Stimulated activated CD4-positive, alpha-beta T cell treated with anti-CD3 and anti-CD28 coated beads, Interleukin-1b, Interleukin-23, amount 100 ng/mL, for 48 hours (primary cell): ENCODE results near the gene NDUFV2.
A peak's percentile ranks its signal among the peaks of the same experiment; 100 is the strongest.
"Not testable (repeated sequence)": the region's sequence is repeated elsewhere in the genome, so short reads cannot be mapped to it uniquely, and the experiment has no call there.

Experiments used
- DNase-seq: peaks from one replicate; pipeline ENCODE4 v3.0.0-alpha.2; 2020

The NDUFV2 gene

GRCh38 chr18:9102508-9103375, at the start of gene NDUFV2:
TSS of gene NDUFV2 (plus strand) at chr18:9102699. CDS start at chr18:9102744, 45 bp downstream.
- DNase-seq: peak; percentile 98

GRCh38 chr18:9053814-9054213, 48.7 kb upstream of the NDUFV2 start:
- DNase-seq: no peak

GRCh38 chr18:9055185-9055584, 47.3 kb upstream of the NDUFV2 start:
- DNase-seq: no peak

GRCh38 chr18:9055626-9056025, 46.9 kb upstream of the NDUFV2 start:
- DNase-seq: no peak

- no peak for DNase-seq
These were observed 44.9 kb upstream of the NDUFV2 start for GRCh38 chr18:9057646-9058045.

GRCh38 chr18:9058406-9058805, 44.1 kb upstream of the NDUFV2 start:
- no peak for DNase-seq

GRCh38 chr18:9062418-9062751, 40.1 kb upstream of the NDUFV2 start:
- DNase-seq: no peak

- DNase-seq: no peak
These were observed 36.6 kb upstream of the NDUFV2 start for GRCh38 chr18:9065864-9066263.

- DNase-seq: no peak
These were observed 36.1 kb upstream of the NDUFV2 start for GRCh38 chr18:9066358-9066757.

- DNase-seq: no peak
These were observed 35.6 kb upstream of the NDUFV2 start for GRCh38 chr18:9066817-9067306.

- no peak for DNase-seq
These were observed 34.7 kb upstream of the NDUFV2 start for GRCh38 chr18:9067823-9068222.

GRCh38 chr18:9068346-9068745, 34.2 kb upstream of the NDUFV2 start:
- DNase-seq: no peak

GRCh38 chr18:9069601-9070000, 32.9 kb upstream of the NDUFV2 start:
- DNase-seq: no peak

GRCh38 chr18:9070212-9070611, 32.3 kb upstream of the NDUFV2 start:
- no peak for DNase-seq

GRCh38 chr18:9079818-9080528, 22.5 kb upstream of the NDUFV2 start:
- no peak for DNase-seq

- peak; percentile 78 for DNase-seq
These were observed 20.6 kb upstream of the NDUFV2 start for GRCh38 chr18:9081940-9082339.

GRCh38 chr18:9082711-9083510, 19.6 kb upstream of the NDUFV2 start:
- DNase-seq: peak; percentile 73

- no peak for DNase-seq
These were observed 16.5 kb upstream of the NDUFV2 start for GRCh38 chr18:9086015-9086414.

- DNase-seq: no peak
These were observed 15.9 kb upstream of the NDUFV2 start for GRCh38 chr18:9086624-9087023.

GRCh38 chr18:9087144-9087543, 15.4 kb upstream of the NDUFV2 start:
- no peak for DNase-seq

GRCh38 chr18:9088252-9088651, 14.2 kb upstream of the NDUFV2 start:
- no peak for DNase-seq

GRCh38 chr18:9088727-9089126, 13.8 kb upstream of the NDUFV2 start:
- DNase-seq: not testable (repeated sequence)

GRCh38 chr18:9090578-9090977, 11.9 kb upstream of the NDUFV2 start:
- DNase-seq: no peak
